Stimulated activated CD4-positive, alpha-beta T cell treated with anti-CD3 and anti-CD28 coated beads, Interleukin-12 subunit alpha, Interleukin-12 subunit beta, amount 100 ng/mL, for 4 hours (primary cell): ENCODE results near the gene CCER1.

Experiments
- DNase-seq: peaks from one replicate; pipeline ENCODE4 v3.0.0-alpha.2; 2020

Gene CCER1

DNA sequence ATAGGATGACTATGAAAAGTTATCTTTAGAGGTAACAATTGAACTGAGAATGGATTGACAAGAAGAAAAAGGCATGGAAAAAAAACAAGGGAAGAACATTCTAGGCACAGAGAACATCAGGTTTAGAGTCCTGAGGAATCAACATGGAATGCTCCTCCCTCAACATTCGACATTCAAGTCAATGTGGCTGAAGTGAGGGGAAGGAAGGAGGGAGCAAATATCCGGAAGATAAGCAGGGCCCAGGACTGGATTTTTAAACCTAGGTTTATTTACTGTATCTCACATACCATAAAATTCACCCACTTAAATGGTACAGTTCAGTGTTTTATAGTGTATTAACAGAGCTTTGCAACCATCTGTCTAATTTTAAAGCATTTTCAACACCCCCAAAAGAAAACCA is 9.6 kb upstream of the CCER1 start:
- no peak for DNase-seq

DNA sequence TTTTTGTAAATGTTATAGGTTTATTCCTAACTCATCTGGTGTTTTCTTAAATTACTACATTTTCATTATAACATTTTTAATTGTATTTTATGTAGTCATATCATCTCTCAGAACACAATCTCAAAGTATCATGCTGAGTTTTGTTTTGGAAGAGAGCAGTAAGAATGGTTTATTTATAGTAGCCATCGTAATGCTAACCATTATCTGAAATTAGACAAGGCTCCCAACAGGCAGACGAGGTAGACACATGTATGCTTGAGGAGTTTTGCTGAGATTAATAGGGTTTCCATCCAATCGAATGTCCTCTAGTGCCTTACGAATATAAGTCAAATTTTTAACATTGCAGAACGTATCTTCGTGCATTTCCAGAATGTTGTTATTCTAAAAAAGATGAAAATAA is 9.0 kb upstream of the CCER1 start:
- no peak for DNase-seq

DNA sequence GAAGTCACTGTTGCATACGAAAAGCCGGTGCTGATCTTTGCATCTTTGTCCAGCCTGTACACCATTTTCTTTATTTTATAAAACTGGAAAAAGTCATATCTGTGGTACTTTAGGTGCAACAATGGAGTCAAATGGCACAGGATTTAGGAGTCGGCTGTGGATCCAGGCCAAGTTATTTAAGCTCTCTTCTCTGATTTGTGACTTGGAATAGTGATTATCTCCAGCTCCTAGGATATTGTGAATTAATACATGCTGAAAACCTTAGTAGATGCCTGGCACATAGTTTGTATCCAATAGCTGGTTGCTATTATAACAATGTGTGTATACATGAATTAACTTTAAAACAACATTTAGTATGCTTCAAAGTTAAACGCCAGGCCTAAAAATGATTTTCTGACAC is 6.2 kb upstream of the CCER1 start:
- DNase-seq, result no peak

DNA sequence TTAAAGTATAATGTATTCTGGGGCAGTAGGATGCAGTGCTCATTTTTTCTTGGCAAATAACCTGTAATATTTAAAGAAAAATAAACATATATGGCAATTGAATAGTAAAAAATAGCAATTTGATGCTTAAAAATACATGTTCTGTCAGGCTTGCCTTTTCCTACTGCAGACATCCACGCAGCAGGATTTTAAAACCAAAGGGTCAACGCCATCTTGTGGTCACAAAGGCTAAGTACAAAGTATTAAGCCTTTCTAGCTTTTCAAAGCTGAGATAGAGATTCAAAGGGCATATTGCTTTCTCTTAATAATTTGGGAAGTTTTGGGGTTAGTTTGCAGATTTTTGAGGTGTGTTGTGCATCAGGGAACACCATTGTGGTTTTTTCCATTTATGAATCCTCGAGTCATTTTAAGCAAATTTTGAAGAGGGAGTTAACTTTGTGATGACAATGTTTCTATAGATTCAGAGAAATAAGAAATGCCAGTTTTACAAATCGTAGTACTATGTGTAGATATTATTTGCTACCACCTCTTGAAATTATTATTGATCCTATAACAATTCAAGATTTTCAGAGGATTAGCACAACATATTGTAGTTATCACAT is 4.7 kb upstream of the CCER1 start:
- DNase-seq, result no peak

DNA sequence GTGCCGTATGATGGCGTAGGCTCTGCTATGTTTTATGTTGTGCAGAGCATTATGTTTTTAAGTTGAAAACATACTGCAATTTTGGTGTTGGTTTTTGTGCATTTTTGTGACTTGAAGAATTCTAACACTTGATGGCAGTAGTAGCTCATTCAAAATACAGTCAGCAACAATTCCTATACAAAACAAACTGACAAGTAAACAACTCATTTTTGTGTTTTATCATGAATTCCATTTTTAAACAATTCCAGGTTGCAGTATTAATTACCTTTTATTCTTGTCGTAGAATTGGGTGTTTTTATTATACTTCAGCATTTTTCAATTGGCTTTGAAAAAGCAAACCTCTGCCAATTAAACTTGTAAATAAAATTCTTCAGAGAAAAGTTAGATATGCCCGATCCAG is 4.1 kb upstream of the CCER1 start:
- DNase-seq, result no peak

DNA sequence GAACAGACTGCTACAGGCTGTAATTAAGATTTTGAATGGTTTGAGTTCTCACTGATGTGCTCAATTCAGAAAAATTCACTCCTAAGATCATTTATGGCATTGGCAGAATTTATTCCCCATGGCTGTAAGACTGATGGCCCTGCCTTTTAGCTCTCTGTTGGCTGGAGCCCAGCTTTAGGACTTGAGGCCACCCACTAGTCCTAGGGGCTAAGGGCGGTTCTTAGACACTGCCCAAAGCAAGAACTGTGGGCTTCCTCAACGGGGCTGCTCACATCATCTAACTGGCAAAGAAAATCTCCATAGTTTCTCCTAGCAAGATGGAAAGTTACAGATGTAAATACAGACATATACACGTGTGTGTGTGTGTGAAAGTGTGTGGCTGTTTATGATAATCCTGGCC is 3.4 kb upstream of the CCER1 start:
- no peak for DNase-seq

DNA sequence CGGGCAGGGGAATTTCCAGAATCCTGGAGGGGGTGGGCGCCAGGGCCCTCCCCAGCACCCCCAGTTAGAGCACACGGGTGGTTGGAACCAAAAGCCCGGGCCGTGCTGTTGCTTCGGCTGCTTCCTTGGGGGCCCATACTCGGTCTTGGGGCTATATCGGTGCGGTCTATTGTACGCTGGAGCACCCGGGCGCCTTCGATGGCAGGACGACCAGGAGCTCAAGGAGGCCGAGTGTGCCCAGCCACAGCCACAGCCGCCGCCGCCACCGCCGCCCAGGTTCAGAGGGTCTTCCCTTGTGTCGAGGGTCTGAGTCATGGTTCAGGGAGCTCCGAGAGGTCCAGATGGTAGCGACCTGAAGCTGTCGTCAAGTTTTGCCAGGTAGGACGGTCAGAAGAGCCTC is 548 bp downstream of the CCER1 start:
- no peak for DNase-seq

DNA sequence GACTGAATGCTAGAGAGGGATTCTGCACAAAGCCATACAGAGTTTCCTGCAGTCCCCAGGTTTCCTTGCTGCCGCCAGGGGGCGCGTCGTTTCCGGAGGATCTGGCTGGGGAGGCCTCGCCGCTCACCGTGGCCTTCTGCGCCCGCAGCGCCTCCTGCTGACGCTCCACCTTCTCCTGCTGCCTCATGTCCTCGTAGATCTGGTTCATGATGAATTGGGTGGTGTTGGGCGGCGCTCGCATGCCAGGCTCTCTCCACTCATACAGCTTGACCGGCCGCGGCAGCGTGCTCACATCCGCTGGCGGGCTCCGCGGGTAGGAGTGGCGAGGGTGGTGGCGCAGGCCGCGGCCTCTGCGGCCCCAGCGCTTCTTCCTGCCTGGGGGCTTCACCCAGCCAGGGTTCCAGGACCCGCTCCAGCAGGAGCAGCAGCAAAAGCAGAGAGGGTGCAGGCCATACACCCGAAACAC is 987 bp downstream of the CCER1 start:
- peak; percentile 11 for DNase-seq

DNA sequence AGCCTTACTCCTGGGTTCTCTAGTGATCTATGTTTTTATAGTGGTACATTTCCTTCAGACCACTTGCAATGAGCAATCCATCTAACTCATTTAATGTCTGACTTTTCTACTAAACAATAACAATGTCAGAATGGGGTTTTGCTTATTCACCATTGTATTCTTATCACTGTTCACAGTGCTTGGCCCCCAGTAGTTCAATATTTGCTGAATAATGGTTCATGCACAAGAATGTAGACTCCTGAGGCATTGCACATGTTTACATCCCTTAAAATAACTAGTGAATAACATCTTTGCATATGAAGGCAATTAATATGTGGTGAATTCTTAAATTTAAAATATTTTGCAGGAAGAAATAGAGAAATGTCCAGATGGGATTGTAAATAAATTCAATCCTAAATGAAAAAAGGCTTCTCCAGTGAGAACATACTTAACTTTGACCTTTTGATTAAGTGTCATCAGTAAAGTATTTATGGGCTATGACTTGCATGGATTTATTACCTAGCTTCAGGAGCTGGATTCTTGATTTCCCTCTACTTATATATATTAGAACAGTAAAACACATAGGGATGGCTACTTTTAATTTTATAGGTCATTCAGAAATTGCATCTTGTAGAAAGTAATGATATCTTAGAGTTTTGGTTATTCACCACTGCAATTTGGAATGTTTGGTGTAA is 3.4 kb downstream of the CCER1 start:
- DNase-seq, result no peak

DNA sequence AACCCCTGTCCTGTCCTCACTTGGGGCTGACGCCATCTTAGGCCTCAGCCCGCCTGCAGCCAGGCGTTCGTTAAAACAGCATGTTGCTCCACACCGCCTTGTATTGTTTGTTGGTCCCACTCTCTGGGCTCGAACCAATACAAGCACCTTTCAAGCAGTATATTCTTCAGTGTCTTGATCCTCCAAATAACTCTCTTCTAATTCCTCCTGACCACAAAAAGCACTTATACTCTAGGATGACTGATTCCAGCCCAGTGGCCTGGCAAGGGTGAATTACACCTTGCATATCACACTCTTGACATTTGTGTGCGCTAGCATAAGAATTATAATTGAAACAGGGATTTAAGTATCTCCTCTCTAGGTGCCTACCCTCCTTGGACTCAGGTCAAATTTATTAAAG is 7.1 kb downstream of the CCER1 start:
- DNase-seq, result no peak

DNA sequence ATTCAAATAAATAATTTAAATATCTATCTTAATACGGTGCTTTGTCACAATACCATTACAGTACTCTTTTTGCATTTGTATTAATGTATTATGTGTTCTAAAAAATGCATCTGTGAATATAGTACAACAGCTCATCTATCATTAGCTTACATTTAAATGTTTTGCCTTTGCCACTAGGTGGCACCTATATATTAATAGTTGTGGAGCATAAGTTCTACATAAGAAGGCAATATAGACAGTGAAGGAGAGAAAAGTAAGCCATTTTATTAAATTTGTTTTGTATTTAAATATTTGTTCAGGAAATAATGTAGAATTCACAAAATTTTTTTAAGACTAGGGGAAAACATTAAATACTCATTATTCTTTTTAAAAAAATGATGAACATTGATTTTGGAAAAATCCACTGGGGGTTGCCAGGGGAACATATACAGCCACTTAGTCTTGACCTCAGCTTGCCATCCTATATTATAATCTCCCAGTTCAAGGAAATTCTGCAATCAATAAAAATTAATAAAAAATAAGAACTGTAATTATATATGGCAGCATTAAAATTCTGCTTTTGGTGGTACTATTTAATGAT is 9.8 kb downstream of the CCER1 start:
- no peak for DNase-seq

DNA sequence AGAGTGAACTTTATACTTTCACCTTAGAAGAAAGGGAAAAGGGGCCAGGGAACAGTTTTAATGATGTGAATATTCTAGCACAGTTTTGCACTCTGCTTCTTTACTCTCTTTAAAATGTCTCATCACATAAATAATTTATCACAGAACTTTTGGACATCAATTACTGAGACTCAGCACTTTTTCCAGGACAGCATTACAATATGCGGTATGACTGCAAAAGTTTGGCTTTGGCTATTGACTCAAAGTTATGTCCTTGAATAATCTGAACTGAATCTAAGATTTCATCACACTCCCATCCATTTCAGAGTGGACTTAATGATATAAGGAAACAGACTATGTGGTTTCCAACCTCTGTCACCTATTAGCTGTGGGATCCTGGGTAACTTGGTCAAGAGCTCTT is 11.7 kb downstream of the CCER1 start:
- no peak for DNase-seq

DNA sequence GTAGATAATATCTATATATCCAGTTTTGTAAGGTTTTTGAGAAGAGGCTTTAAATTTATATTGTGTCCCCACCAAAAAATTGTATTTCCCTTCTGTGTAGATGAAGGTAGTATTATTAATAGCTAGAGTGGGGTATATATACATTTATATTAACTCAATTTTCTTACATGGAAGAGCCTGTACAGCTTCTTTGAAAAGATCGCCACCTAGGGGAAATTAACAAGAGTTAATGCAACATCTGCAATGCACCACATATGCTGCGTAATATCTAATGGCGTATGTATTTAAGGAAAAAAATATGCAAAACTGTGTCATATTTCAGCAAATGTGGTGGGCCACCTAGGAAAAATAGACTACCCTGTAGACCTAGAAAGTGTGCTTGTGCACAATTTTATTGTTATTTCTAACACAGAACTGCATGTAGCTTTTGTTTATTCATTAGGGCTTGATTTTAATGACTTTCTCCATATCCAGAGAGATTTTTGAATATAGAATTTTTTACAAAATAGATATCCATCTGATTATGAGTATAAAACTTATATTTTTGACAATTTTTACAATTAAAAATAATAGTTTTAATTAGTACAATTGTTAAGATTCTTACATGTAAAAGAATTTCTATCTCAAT is 14.0 kb downstream of the CCER1 start:
- no peak for DNase-seq

DNA sequence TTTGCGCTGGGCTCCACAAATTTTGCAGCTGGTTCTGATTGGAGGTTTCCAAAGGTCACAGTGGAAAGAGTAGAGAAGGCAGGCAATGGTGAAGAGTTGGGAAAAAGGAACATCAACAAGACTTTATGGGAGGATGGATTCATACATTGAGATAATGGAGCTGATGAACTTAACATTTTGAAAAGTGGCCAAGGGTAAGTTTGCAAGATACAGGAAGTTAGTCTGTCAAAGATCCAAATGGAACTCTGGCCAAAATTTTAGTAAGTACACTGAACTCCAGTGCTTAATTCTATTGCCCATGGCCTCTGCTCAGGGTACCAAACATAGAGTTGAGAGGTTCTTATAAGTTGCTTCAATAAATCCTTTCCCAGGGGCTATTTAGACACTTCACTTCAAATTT is 15.6 kb downstream of the CCER1 start:
- DNase-seq, result no peak

DNA sequence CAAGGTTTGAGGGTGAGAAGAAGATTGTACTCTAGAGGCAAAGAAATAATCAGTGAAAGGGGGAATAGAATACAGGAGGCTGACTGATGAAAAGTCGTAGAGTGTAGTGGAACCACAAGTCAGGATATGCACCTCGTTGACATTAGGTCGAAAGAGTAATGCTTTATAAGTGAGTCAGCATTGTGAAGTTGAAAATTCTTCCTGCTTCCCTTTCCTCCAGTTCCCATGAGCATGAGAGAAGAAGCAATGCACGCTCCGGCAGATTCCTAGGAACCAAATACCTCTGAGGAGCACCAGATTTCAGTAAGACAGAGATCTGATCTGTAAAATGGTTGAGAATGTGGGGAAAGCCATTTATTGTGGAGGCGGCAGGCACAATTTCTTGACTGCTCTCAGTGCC is 16.5 kb downstream of the CCER1 start:
- no peak for DNase-seq

DNA sequence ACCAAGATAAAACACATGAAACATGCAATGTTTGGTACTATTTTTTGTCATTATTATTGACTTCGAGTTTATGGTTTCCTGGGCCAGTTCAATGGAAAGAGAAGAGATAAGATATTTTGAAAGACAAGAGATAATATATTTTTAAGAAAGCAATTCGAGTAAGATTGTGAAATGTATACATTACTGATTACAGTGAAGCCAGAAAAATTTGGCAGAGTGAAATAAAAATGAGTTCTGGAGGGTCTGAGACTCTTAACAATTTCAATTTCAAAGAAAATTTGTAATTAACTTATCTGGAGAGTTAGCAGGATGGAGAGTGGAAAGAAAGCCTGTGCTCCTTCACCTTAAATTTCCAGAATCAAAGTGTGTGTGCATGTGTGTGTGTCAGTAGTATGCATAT is 17.3 kb downstream of the CCER1 start:
- no peak for DNase-seq

DNA sequence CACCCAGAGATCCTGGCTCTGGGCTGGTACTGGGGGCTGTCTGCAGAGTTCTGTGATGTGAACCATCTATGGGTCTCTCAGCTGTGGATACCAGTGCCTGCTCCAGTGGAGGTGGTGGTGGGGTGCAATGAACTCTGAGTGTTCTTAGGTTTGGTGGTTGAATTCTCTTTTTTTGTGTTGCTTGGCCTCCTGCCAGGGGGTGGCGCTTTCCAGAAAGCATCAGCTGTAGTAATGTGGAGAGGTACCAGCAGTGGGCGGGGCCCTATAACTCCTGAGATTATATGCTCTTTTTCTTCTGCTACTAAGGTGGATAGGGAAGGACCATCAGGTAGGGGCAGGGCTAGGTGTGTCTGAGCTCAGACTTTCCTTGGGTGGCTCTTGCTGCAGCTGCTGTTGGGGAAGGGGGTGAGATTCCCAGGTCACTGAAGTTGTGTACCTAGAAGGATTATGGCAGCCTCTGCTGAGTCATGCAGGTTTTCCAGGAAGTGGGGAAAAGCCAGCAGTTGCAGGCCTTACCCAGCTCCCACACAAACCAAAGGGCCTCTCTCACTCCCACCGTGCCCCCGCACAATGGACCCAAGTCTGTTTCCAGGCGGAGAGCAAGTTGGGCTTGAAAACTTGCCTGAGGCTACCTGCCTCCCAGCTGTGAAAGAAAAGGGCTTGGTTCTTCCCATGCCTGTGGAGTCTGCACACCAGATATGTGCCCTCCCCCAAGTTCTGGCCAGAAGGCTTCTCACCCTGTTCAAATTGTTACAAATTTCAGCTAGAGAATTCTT is 18.6 kb downstream of the CCER1 start:
- no peak for DNase-seq

DNA sequence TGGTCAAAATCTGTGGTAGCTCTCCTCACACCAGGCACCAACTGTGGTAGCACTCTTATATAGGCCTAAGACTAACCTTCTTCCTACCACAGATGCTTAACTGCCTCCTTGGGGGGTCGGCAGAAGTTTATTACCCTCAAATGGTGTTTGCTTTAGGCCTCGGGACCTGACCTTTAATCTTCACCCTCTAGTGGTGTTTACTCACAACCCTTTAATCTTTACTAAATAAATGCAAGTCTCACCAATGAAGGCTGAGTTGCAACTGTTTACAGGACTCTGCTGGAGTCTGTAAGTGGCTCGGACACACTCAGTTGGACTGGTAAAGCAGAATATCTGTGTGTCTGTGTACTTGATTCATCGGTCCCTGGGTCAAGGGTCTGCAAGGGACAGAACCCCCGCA is 29.4 kb downstream of the CCER1 start:
- no peak for DNase-seq

DNA sequence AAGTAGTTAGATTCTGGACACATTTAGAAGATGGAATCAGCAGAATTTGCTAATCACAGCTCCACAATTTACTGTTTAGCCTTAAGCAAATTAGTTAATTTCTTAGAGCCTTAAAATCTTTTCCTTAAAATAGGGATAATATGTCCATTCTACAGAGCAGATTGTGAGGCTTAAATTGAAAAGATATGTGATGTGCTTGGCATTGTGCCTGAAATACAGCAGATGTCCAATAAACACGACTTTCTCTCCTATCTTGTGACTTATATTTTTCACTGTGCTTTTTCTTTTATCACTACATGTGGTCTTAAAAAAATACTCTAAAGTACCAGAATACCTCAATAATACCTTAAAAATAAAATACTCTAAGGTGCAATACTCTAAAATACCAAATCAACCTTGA is 30.6 kb downstream of the CCER1 start:
- DNase-seq, result no peak

DNA sequence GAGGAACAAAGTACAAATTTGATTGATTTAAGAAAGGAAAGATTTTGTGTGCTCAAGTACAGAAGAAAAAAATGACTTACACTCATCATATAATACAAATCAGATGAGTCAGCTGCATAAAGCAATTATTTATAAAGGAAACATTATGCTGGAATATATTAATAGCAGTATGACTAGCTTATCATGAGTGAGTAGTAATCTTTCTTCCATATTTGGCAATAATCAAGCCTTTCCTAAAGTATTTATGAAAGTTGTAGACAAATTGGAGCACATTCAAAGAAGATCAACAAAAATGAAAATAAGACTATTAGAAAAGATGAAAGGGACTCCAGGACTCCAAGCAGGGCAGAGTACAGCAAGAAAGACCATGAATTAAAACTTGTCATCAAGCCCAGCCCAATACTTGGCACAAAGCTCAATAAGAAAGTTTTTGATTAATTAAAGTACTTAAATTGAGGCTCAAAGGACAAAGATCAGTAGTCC is 32.8 kb downstream of the CCER1 start:
- no peak for DNase-seq

DNA sequence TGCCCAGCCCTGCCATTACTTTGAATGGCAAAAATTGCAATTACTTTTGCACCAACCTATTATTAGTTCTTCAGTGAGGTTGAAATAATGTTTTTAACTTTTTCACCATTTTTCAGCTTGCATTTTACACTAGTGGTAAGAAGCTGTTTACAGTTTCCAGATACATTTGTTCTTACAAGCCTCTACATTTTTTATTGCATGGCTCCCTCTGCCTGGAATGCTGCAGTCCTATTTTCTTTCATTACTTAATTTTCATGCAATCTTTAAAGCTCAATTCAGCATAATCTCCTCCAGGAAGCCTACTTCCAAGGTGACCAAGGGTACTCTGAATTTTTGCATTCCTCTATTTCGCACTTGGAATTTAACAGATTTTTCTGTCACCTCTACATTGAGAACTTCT is 33.4 kb downstream of the CCER1 start:
- no peak for DNase-seq

DNA sequence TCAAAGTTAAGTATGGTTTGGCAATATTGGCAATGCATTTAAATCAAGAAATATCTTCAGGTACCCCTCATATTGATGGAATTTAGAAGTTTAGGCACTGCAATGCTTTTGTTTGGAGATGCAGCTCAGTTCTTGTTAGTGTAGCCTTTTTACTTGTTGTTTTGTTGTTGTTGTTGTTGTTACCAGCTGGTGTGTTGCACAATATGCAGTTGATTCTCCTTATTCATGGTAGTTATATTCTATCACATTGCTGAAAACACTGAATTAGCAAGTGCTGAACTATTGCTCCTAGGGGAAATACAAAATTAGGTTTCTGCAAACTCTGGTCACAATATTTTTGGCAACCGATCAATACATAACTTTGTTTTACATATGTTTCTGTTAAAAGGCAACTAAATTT is 34.8 kb downstream of the CCER1 start:
- DNase-seq, result no peak

DNA sequence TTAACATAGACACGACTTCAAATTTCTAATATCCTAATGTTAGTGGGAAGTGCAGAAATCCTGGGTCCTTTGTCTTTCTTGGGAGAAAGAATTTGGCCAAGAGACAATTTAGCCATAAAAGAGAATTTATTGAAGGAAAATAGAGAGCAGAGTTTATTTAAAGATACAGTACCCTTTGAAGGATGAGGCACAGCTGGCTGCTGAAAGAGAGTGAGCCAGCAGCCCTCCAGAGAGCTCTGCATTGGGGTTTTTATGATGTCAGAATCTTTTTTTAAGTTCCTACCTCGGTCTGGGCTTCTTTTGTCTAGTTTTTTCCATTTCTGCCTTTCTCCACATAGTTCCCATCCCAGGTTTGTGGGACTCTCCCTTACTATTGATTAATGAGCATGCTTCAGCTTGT is 37.5 kb downstream of the CCER1 start:
- DNase-seq, result no peak
